NCI-H2081 (cell line): ENCODE results near the gene KRT81.
"Not testable (repeated sequence)": the region's sequence is repeated elsewhere in the genome, so short reads cannot be mapped to it uniquely, and the experiment has no call there.

ENCODE experiments used
- DNase-seq, 2 experiments: peaks; one replicate each; lab custom pipeline; 2025; lab: John Stamatoyannopoulos, UW

KRT81 gene

GRCh38 chr12:52317468-52318052 is 26.2 kb upstream of the KRT81 start:
- no peak for DNase-seq

DNA sequence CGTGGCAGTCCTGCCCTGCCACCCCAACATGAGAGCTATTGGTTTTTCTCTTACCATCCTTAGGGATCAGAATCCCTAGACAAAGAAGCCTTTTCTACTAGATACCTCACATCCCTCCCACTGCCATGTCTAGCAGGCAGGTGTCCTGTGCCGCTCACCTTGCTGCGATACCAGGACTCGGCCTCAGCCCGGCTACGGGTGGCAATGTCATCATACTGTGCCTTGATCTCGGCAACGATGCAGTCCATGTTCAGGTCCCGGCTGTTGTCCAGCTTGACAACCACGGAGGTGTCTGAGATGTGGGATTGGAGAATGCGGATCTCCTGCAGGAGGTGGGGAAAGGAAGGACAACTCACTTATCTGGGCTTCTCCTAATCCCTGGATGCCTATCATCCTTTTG is 25.4 kb upstream of the KRT81 start:
- no peak for DNase-seq

DNA sequence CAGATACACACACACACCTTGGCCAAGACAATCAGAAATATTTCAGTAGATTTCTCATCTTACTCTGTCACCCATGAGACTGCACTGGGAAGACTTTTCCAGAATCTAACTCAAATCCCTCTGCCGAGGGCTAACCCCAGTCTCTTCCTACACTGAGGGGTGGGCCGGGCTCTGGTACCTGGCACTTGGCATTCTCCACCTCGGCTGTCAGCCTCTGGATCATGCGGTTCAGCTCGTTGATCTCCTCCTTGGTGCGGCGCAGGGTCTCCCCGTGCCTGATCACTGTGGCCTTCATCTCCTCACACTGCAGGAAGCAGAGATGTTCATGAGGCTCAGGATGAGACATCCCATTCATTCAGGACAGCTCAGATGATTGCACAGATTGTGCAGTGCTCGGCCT is 25.0 kb upstream of the KRT81 start:
- no peak for DNase-seq

DNA sequence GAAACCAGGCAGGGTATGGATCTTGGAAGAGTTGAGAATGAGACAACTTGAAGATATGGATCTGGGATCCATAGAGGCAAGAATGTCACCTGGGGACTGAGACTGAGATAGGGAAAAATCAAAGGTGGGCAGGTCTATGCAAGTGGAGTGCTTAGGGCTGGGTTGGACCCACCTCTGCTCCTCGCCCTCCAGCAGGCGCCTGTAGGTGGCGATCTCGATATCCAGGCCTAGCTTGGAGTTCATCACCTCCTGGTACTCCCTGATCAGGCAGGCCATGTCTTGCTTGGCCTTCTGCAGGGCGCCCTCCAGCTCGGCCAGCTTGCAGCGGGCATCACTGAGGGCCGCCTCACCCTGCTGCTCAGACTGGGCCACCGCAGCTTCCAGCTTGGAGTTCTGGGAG is 24.4 kb upstream of the KRT81 start:
- DNase-seq = not testable (repeated sequence)

GRCh38 chr12:52314511-52314910 is 23.2 kb upstream of the KRT81 start:
- no peak for DNase-seq

- no peak for DNase-seq
Observed at GRCh38 chr12:52313926-52314325, 22.6 kb upstream of the KRT81 start.

GRCh38 chr12:52313461-52313860 is 22.1 kb upstream of the KRT81 start:
- no peak for DNase-seq

DNA sequence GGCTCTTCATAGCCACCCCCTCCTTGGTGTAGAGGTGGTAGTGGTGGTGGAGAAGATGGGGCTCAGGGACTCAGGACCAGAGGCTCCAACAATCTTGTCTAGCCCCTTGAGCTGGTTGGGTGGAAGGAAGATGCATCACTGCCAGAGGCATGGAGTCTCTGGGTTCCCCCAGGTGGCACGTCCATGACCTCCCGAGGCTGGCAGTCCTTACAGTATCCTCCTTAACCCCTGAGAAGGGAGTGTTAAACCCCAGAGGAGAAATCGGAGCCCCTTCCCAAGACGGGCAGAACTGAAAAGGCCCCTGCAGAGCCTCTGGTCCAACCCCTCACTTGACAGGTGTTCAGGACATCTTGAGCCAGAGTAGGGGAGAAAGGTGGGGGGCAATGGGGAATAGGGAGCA is 20.8 kb upstream of the KRT81 start:
- DNase-seq = no peak

GRCh38 chr12:52311285-52311648 is 19.9 kb upstream of the KRT81 start:
- DNase-seq = no peak

- DNase-seq = no peak
Observed at GRCh38 chr12:52310622-52311284, 19.4 kb upstream of the KRT81 start.

DNA sequence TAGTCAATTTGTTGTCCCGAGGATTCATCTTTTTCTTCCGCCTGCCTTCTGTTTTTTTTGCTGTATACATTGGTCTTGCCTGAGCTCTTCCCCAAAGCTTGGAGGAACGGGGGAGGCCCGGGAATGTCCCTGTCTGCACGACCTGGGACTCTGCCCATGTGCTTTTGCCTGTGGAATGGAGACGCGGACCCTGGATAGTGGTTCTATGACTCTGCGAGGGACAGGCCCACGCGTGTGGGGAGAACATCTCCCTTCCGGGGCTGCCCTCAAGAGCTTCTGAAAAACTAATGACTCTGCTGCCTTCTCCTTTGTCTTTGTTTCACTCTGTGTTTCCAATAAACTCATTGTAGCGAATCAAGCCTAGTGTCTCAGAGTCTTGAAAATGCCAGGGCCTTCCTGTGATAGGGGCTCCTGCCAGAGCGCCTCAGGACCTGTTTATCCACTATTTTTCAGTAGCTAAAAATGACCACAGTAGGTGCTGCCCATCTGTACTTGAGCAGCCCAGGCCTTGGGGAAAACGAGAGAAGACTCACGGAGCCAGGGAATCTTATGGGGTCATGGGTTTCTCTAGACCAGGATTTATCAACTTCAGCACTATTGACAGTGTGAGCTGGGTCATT is 17.6 kb upstream of the KRT81 start:
- DNase-seq = no peak

DNA sequence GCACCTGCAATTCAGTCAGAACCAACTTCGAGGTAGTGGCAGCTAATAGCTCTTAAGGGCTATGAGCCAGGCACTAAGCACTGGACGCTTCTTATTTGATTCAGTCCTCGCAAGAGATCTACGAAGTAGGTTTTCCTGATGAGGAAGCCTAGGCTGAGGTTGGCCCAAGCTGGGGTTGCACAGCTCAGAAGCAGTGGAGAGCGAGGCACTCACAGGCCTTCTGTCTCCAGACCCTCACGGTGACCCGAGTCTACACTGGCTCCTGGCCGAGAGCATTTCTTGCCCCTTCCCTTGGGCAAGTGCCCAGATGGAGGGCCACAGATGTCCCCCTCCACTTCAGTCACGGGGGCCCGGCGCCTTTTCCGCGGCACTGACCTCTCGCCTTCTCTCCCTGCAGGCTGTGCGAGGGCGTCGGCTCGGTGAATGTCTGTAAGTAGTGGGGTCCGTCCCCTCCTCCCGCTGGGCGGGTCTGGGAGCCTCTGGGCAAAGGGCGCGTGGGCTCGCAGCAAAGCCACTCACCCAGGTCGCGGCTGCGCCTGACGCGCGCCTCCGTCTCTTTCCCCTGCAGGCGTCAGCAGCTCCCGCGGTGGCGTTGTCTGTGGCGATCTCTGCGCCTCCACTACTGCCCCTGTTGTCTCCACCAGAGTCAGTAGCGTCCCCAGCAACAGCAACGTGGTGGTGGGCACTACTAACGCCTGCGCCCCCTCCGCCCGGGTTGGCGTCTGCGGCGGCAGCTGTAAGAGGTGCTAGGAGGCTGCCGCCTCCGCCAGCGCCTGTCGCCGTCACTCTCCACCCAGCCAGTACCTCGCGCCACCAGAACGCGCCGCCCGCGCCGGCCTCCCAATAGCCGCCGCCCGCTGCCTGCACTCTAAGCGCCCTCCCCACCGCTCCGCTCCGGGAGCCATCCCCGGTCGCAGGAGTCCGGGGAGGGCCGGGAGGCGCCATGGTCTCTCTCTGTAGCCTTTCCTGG is 16.8 kb upstream of the KRT81 start:
- DNase-seq = peak; percentile 25 to 56

GRCh38 chr12:52306731-52307130 is 15.4 kb upstream of the KRT81 start:
- no peak for DNase-seq

- DNase-seq = no peak
Observed at GRCh38 chr12:52305921-52306705, 14.8 kb upstream of the KRT81 start.

GRCh38 chr12:52304941-52305411 is 13.6 kb upstream of the KRT81 start:
- DNase-seq = not testable (repeated sequence)

DNA sequence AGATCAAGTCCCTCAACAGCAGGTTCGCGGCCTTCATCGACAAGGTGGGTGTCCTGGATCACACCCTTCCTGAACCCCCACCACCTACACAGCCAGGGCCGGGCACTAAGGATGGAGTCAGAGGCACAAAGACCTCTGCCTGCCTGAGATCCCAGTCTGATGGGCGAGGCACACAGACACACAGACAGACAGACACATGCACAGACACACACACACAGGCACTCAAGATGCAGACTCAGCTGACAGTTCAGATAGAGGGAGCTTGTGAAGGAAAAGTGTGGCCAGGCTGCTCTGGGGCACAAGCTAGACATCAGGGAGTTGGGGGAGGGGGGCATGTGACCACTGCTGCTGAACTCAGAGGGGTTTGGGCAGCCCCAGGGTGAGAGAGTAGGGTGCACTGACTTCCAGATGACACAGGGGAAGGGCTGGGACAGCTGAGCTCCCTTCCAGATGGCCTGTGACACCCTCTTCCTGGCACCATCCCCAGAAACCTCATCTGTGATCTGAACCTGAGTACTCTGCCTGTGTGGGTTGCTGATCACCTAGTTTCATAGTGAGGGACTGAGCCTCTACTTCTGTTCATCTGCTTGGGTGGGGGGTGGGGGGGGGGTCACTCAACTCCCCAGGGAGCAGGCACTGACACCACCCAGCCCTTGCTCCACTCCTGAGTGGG is 11.0 kb upstream of the KRT81 start:
- not testable (repeated sequence) for DNase-seq

- not testable (repeated sequence) for DNase-seq
Observed at GRCh38 chr12:52301721-52302120, 10.4 kb upstream of the KRT81 start.

GRCh38 chr12:52300796-52301691 is 9.7 kb upstream of the KRT81 start:
- no peak for DNase-seq

DNA sequence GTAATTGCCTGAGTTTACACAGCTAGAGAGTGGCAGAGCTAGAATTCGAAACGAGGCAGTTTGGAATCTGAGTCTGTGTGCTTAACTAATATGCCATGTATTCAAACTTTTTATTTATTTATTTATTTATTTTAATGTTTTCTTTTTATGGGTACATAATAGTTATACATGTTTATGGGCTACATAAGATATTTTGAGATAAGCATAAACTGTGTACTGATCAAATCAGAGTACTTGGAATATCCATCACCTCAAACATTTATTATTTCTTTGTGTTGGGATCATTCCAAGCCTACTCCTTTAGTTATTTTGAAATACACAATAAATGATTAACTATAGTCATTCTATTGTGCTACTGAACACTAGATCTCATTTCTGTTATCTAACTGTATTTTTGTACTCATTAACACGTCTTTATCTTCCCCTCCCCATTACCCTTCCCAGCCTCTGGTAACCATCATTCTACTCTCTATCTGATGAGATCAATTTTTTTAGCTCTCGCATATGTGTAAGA is 7.4 kb upstream of the KRT81 start:
- no peak for DNase-seq
